ENCODE results near the gene CALR3.

The CALR3 gene

DNA sequence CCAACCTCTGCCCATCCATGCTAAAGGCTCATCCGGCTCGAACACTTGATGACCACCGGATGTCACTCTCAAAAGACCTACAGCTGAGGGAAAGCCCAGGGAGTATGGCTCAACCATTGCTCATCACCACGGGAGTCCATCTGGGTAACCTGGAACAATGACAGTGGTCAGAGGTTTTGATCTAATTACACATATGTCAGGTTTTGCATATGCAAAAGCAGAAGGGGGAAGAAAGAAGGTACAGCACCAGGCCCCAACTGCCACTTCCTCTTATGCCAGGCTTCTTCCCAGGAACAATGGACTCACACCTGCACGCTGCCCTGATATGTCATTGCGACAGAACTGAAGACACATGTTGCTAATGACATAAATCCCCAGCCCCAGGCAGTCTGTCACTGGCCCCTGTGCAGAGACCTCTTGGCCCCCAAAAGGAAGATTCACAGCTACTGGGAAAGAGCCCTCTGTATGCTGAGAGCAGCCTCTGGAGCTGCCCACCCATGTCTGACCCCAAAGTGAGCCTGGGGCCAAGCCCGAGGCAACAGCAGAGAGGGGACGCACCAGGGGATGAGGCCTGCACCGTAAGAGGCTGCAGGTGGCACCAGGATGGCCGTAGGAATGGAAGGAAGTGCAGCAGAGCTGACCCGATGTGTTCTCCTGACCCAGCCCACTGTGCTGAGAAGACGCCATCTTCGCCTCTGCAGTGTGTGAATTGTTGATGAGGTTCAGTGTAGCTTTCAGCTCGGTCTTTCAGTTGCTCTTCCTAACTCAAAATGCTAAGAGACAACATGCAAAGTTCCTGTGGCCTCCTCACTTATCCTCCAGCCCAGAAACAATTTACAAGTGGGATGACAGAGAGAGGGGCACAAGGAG lies 50.5 kb downstream of the CALR3 start:
- DNase-seq (ENCODE audit: low read depth): peak; percentile 13
- H3K4me3 ChIP-seq (ENCODE audit: low read length): no peak overlapping the region
- TF ChIP-seq, protein P1, sequence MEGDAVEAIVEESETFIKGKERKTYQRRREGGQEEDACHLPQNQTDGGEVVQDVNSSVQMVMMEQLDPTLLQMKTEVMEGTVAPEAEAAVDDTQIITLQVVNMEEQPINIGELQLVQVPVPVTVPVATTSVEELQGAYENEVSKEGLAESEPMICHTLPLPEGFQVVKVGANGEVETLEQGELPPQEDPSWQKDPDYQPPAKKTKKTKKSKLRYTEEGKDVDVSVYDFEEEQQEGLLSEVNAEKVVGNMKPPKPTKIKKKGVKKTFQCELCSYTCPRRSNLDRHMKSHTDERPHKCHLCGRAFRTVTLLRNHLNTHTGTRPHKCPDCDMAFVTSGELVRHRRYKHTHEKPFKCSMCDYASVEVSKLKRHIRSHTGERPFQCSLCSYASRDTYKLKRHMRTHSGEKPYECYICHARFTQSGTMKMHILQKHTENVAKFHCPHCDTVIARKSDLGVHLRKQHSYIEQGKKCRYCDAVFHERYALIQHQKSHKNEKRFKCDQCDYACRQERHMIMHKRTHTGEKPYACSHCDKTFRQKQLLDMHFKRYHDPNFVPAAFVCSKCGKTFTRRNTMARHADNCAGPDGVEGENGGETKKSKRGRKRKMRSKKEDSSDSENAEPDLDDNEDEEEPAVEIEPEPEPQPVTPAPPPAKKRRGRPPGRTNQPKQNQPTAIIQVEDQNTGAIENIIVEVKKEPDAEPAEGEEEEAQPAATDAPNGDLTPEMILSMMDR (IDR thresholded peaks at IDR 0.05; ENCODE audit: insufficient read depth, low read depth, low read length, missing control alignments): no peak

DNA sequence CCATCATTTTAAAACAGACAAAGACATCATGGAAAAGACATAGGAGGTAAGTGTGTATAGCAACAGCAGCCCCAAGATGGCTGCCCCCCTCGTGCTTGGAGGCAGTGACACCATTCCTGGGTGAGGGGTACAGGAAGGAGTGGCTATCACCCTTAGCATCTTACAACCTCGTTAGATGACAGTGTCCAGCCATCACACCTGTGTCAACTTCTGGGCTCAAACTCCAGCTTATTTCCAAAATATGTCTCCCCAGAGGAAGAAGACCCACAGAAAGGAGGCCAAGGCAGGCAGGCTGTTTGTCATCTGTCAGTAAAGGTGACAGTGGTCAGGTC lies 51.7 kb downstream of the CALR3 start:
- H3K4me3 ChIP-seq (ENCODE audit: low read length): no peak overlapping the region
- TF ChIP-seq, protein P1 (IDR thresholded peaks at IDR 0.05; ENCODE audit: insufficient read depth, low read depth, low read length, missing control alignments): no peak
- no peak for DNase-seq (ENCODE audit: low read depth)

DNA sequence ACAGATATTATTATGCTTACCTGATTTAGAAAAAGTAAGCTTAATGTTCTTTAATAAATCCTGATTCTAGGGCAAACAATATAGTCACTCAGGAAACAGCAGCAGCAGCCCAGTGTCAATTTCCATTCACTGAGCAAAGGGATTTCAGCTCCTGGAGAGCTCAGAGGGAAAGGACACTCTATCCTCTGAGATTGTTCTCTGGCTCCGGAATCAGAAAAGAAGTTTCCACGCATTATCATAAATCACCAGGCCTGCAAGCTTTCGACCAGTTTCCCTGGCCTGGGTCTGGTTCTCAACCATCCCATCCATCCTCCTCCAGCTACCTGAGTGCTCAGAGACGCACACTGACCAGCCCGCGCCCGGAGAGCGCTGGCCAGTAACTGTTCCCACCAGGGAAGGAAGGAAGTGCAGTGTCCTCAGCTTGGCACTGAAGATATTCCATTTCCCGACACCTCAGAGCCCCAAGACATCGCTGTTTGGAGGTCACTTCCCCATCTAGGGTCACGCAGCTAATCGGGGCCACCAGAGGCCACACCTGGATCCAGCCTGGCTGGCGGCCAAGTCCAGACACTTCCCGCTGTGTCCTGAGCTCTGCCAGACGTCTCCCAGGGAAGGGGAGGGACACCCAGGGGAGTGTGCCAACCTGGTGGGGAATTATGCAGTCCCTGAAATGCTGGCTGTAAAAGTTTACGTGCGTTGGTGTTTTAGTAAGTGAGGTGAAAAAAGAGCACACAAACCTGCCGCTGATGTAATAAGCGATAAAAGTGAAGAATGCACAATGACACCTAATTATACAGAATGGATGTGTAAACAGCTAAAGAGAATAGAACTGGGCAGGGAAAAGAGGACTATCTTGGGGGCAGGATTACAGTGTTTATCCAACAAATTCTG lies 53.3 kb downstream of the CALR3 start:
- no peak for DNase-seq (ENCODE audit: low read depth)
- TF ChIP-seq, protein P1 (IDR thresholded peaks at IDR 0.05; ENCODE audit: insufficient read depth, low read depth, low read length, missing control alignments): no peak
- no peak overlapping the region for H3K4me3 ChIP-seq (ENCODE audit: low read length)

DNA sequence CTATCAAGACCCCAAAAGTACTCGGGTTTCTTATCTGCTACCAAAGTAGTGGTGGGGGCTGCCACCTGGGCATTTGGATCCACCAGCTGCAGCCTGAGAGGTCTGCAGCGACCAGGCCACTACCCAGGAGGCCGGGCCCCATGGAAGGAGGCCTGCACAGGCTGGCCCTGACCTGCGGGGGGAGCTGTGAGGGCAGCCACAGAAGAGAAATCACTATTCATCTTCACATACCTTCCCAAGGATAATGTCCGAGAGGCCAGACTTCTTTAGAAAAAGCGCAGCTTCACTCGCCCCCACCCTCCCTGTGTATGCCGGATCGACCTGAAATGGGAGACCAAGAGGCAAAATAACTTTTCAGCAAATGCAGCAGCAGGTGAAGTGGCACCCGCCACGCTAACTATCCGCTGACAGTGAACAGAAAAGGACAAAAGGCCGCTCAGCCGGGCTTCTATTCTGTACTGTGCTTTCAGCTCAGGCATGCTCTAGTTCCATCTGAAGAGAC lies 54.3 kb downstream of the CALR3 start:
- peak; percentile 26 for DNase-seq (ENCODE audit: low read depth)
- H3K4me3 ChIP-seq (ENCODE audit: low read length): no peak overlapping the region
- TF ChIP-seq, protein P1 (IDR thresholded peaks at IDR 0.05; ENCODE audit: insufficient read depth, low read depth, low read length, missing control alignments): peak; percentile 57

DNA sequence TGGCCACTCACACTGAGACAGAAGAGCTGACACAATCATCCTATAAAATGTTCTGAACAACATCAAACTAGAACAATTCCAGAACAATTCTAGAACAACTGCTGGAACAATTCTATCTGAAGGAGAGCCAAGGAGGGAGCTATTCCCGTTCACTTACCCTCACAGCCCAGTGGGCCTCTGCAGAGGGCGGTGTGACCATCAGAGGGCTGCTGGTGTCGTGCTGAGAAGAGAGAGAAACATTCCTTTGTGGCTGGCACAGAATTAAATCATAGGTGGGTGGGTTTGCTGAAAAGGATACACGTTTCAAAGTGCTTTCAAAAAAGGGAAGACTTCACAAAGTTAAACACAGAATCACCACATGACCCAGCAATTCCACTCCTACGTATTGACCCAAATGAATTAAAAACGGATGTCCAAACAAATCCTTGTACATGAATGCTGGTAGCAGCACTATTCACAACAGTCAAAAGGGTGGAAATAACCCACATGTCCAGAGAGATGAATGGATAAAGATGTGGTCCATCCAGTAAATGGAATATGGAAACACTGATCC lies 59.1 kb downstream of the CALR3 start:
- TF ChIP-seq, protein P1 (IDR thresholded peaks at IDR 0.05; ENCODE audit: insufficient read depth, low read depth, low read length, missing control alignments): no peak
- H3K4me3 ChIP-seq (ENCODE audit: low read length): no peak overlapping the region
- no peak for DNase-seq (ENCODE audit: low read depth)

DNA sequence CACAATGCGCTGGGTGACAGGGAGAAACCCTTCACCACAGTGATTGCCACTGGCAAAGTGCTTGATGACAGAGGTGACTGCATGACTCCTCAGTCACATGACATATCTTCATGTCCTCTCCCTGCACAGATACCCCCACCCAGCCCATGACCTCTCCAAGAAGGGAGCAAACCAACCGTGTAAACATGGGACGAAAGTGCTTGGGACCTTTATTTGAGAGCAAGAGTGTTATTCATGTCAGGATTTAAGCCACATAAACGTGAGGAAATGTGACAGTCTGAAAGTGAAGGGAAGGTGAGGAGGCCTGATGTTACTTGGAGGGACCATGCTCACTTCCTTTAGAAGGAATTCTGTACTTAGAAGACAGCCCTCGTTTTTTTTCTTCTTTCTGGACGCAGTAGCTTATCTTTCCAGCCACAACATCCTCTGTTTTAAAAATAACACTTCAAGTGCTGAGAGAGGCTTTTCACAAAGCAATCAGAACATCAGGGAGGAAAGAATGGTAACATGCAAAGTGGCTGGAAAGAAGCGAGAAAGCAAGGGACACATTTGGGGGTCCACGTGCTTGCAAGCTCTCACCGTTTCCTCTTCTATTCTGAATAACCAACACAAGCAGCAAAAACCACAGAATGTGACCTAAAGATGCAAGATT lies 59.8 kb downstream of the CALR3 start:
- no peak overlapping the region for H3K4me3 ChIP-seq (ENCODE audit: low read length)
- TF ChIP-seq, protein P1 (IDR thresholded peaks at IDR 0.05; ENCODE audit: insufficient read depth, low read depth, low read length, missing control alignments): no peak
- DNase-seq (ENCODE audit: low read depth): no peak
